Body of pancreas (tissue), 4 donors: ENCODE measurements around the gene GCA.

Source experiments
- CTCF ChIP-seq, 7 experiments: fragments of 450-650 bp in 4 of 7; fragments of 200-600 bp in 3 of 7; sonication (generic) in 3 of 7; IDR thresholded peaks; one replicate each; pipeline ENCODE4 v1.5.1; 2016 to 2019; ENCODE audit warnings: antibody characterized with exemption in 7 of 7
- POLR2A ChIP-seq, 3 donors: fragments of 450-650 bp; IDR thresholded peaks; one replicate each; pipeline ENCODE4 v1.6.1; 2016; ENCODE audit warnings: antibody characterized with exemption in 3 of 3, mild to moderate bottlenecking in 2 of 3

DNA sequence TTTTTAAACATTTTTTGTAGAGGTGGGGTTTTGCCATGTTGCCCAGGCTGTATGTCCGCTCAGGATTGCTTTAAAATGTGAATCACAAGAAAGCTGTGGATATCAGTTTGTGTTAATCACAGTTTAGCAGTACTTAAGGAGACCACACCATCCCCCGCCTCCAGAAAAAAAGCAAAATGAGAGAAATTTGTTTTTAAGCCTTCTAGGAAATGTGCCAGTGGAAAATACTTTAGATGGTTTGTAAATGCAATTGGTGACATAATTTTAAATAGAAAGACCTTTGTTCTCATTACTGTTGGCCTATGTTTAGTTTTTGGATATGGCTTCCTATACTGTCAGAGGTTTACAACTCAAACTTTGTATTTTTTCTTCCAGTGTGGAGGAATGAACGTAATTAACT is 27.0 kb downstream of the GCA start:
- no peak for TF ChIP-seq CTCF (IDR thresholded peaks at IDR 0.05)
- TF ChIP-seq POLR2A (IDR thresholded peaks at IDR 0.05): no peak
